Measurements from ENCODE around the gene NUP133. TPM values are rescaled to one million over a fixed set of nuclear protein-coding genes. Genes with fewer than 3 reads are reported as not detected.
"Not testable (repeated sequence)": the region's sequence is repeated elsewhere in the genome, so short reads cannot be mapped to it uniquely, and the experiment has no call there.

Gene NUP133
- total and polyA plus RNA-seq, 4 donors: 5.7 to 22.7 (median 10.4) TPM

DNA sequence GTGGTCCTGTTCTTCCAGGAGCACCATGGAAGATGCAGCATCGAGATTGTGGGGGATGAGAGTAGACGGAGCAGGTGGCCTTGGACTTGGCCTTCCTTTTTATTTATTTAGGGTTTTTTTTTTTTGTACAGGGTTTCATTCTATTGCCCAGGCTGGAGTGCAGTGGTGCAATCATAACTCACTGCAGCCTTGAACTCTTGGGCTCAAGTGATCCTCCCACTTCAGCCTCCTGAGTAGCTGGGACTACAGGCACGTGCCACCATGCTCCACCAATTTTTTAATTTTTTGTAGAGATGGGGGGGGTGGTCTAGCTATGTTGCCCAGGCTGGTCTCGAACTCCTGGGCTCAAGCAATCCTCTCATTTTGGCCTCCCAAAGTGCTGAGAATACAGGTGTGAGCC is 105.8 kb downstream of the NUP133 start:
- H3K4me1 ChIP-seq (ENCODE audit: control insufficient read depth in 4 of 4, insufficient read depth in 4 of 4, low read length in 3 of 4); H3K9ac ChIP-seq (ENCODE audit: low read depth in 1 of 2, low read length in 2 of 2); H3K36me3 ChIP-seq (ENCODE audit: control insufficient read depth in 4 of 4, insufficient read depth in 3 of 4, low read depth in 1 of 4, low read length in 3 of 4); H3K27me3 ChIP-seq (ENCODE audit: control insufficient read depth in 4 of 4, insufficient read depth in 4 of 4, low read length in 3 of 4); DNase-seq (ENCODE audit: low spot score); H3K27ac ChIP-seq (ENCODE audit: low read depth in 1 of 2, low read length in 2 of 2); H3K9me3 ChIP-seq (ENCODE audit: control insufficient read depth in 4 of 4, low read length in 3 of 4); H3K4me3 ChIP-seq (ENCODE audit: low read depth in 1 of 3, low read length in 3 of 3): not testable (repeated sequence)
- 63% methylated on average over 4 of the region's 4 CpGs for WGBS

DNA sequence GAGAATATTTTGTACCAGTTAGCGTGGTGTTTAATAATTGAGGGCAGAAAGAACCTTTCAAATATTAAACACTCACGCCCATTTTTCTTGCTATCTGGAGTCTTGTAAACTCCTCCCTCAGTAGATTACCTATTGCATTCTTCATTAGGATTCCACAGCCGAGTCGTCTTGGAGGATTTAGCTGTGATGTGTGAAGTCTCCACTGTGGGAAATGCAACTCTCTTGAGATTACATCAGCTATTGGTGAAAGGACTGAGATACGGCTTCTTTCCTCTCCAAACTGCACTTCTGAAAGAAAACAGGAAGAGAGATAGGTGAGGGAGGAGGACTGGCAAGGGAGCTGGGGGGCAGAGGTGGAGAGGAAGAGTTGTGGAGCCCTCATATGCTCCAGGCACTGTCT is 110.4 kb downstream of the NUP133 start:
- Histone ChIP-seq H3K4me3 (ENCODE audit: low read depth in 1 of 3, low read length in 3 of 3) (no peak overlapping the region), H3K36me3 (ENCODE audit: control insufficient read depth in 4 of 4, insufficient read depth in 3 of 4, low read depth in 1 of 4, low read length in 3 of 4) (no peaks in the 10 kb centered on the region), H3K9me3 (ENCODE audit: control insufficient read depth in 4 of 4, low read length in 3 of 4) (no peaks in the 10 kb centered on the region), H3K4me1 (ENCODE audit: control insufficient read depth in 4 of 4, insufficient read depth in 4 of 4, low read length in 3 of 4) (no peaks in the 10 kb centered on the region), H3K27me3 (ENCODE audit: control insufficient read depth in 4 of 4, insufficient read depth in 4 of 4, low read length in 3 of 4) (peaks cover 0 to 2% (median 0%) of the 10 kb centered on the region in 4 donors), H3K27ac (ENCODE audit: low read depth in 1 of 2, low read length in 2 of 2) (no peak overlapping the region), H3K9ac (ENCODE audit: low read depth in 1 of 2, low read length in 2 of 2) (no peak overlapping the region)
- WGBS: 59% methylated on average over 5 of the region's 5 CpGs
- DNase-seq (ENCODE audit: low spot score): no peak
- TF ChIP-seq JUND (IDR thresholded peaks at IDR 0.05): no peak
- no peak for TF ChIP-seq RXRA (IDR thresholded peaks at IDR 0.05)
- TF ChIP-seq SP1 (IDR thresholded peaks at IDR 0.05): no peak

DNA sequence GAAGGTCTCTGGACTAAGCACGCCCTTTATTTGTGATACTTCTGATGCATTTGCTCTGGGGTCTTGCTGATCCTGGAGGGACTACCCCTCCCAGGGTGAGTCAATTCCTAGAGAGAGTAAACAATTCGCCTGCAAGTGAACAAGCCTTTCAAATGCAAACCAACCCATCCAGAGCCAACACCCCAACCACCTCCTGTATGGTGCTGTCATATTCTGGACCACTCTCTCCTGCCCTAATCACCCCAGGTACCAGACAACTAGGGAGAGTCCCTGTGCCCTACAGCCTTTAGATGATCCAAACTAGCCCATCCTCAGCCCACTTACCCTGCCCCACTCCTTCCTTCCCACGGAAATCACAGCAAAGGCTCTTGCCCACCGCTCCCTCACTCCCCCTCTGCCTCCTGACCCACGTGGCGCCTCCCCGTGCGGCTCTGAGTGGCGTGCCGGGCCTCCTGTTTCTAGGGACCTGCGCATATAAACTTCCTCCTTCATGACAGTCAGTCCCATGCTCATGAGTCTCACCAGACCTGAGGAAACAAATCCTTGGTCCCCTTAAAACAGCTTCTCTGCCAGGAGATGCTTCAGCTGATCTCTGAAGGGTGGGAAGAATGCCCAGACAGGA is 111.4 kb downstream of the NUP133 start:
- WGBS: 56% methylated on average over 11 of the region's 11 CpGs
- Histone ChIP-seq H3K27ac (ENCODE audit: low read depth in 1 of 2, low read length in 2 of 2) (no peak overlapping the region), H3K9me3 (ENCODE audit: control insufficient read depth in 4 of 4, low read length in 3 of 4) (no peaks in the 10 kb centered on the region), H3K9ac (ENCODE audit: low read depth in 1 of 2, low read length in 2 of 2) (no peak overlapping the region), H3K4me3 (ENCODE audit: low read depth in 1 of 3, low read length in 3 of 3) (no peak overlapping the region), H3K36me3 (ENCODE audit: control insufficient read depth in 4 of 4, insufficient read depth in 3 of 4, low read depth in 1 of 4, low read length in 3 of 4) (no peaks in the 10 kb centered on the region), H3K27me3 (ENCODE audit: control insufficient read depth in 4 of 4, insufficient read depth in 4 of 4, low read length in 3 of 4) (no peaks in the 10 kb centered on the region), H3K4me1 (ENCODE audit: control insufficient read depth in 4 of 4, insufficient read depth in 4 of 4, low read length in 3 of 4) (no peaks in the 10 kb centered on the region)
- no peak for DNase-seq (ENCODE audit: low spot score)
- TF ChIP-seq RAD21 (IDR thresholded peaks at IDR 0.05) (no peak), HNF4G (IDR thresholded peaks at IDR 0.05) (no peak), NR2F2 (IDR thresholded peaks at IDR 0.05) (no peak), ZBTB33 (IDR thresholded peaks at IDR 0.05) (no peak), EGR1 (IDR thresholded peaks at IDR 0.05; ENCODE audit: low read depth in 2 of 2) (no peak), FOXA2 (IDR thresholded peaks at IDR 0.05) (no peak)
- TF ChIP-seq, protein P1, sequence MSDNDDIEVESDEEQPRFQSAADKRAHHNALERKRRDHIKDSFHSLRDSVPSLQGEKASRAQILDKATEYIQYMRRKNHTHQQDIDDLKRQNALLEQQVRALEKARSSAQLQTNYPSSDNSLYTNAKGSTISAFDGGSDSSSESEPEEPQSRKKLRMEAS (IDR thresholded peaks at IDR 0.05): no peak

GRCh38 chr1:229394517-229394916 is 113.6 kb downstream of the NUP133 start:
- not testable (repeated sequence) for H3K27me3 ChIP-seq (ENCODE audit: control insufficient read depth in 4 of 4, insufficient read depth in 4 of 4, low read length in 3 of 4); H3K9me3 ChIP-seq (ENCODE audit: control insufficient read depth in 4 of 4, low read length in 3 of 4)
- WGBS: 87% methylated on average over 5 of the region's 5 CpGs

More at GRCh38 chr1:229394517-229394916, 113.6 kb downstream of the NUP133 start:
- not testable (repeated sequence) for H3K4me3 ChIP-seq (ENCODE audit: low read depth in 1 of 3, low read length in 3 of 3); H3K9ac ChIP-seq (ENCODE audit: low read depth in 1 of 2, low read length in 2 of 2); H3K4me1 ChIP-seq (ENCODE audit: control insufficient read depth in 4 of 4, insufficient read depth in 4 of 4, low read length in 3 of 4); DNase-seq (ENCODE audit: low spot score); H3K27ac ChIP-seq (ENCODE audit: low read depth in 1 of 2, low read length in 2 of 2); H3K36me3 ChIP-seq (ENCODE audit: control insufficient read depth in 4 of 4, insufficient read depth in 3 of 4, low read depth in 1 of 4, low read length in 3 of 4)

Data from liver (tissue), 9 donors.